ENCODE measurements around the gene EVX2. TPM values are rescaled to one million over a fixed set of nuclear protein-coding genes. Genes with fewer than 3 reads are reported as not detected.
A peak's percentile ranks its signal among the peaks of the same experiment; 100 is the strongest.

The EVX2 gene
- total and polyA plus RNA-seq, 2 of the 13 experiments (the other 11 are each of a cell fraction or from before 2014, with no cell fraction given), result not detected

- TF ChIP-seq, protein P1, sequence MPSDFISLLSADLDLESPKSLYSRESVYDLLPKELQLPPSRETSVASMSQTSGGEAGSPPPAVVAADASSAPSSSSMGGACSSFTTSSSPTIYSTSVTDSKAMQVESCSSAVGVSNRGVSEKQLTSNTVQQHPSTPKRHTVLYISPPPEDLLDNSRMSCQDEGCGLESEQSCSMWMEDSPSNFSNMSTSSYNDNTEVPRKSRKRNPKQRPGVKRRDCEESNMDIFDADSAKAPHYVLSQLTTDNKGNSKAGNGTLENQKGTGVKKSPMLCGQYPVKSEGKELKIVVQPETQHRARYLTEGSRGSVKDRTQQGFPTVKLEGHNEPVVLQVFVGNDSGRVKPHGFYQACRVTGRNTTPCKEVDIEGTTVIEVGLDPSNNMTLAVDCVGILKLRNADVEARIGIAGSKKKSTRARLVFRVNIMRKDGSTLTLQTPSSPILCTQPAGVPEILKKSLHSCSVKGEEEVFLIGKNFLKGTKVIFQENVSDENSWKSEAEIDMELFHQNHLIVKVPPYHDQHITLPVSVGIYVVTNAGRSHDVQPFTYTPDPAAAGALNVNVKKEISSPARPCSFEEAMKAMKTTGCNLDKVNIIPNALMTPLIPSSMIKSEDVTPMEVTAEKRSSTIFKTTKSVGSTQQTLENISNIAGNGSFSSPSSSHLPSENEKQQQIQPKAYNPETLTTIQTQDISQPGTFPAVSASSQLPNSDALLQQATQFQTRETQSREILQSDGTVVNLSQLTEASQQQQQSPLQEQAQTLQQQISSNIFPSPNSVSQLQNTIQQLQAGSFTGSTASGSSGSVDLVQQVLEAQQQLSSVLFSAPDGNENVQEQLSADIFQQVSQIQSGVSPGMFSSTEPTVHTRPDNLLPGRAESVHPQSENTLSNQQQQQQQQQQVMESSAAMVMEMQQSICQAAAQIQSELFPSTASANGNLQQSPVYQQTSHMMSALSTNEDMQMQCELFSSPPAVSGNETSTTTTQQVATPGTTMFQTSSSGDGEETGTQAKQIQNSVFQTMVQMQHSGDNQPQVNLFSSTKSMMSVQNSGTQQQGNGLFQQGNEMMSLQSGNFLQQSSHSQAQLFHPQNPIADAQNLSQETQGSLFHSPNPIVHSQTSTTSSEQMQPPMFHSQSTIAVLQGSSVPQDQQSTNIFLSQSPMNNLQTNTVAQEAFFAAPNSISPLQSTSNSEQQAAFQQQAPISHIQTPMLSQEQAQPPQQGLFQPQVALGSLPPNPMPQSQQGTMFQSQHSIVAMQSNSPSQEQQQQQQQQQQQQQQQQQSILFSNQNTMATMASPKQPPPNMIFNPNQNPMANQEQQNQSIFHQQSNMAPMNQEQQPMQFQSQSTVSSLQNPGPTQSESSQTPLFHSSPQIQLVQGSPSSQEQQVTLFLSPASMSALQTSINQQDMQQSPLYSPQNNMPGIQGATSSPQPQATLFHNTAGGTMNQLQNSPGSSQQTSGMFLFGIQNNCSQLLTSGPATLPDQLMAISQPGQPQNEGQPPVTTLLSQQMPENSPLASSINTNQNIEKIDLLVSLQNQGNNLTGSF (CRISPR knock-in tag; IDR thresholded peaks at IDR 0.05), result no peak
- no peak for TF ChIP-seq ZNF296 (CRISPR knock-in tag; conservative IDR thresholded peaks at IDR 0.05)
- TF ChIP-seq ZFP82 (CRISPR knock-in tag; IDR thresholded peaks at IDR 0.05; ENCODE audit: borderline replicate concordance), result no peak
- TF ChIP-seq NFE2L1 (CRISPR knock-in tag; IDR thresholded peaks at IDR 0.05; ENCODE audit: borderline replicate concordance), result no peak
- TF ChIP-seq ZNF407 (CRISPR knock-in tag; IDR thresholded peaks at IDR 0.05; ENCODE audit: not compliant biosample characterization), result no peak
- TF ChIP-seq ZBTB7B (CRISPR knock-in tag; IDR thresholded peaks at IDR 0.05), result peak; percentile 78; the same call in 1 of the 2 replicates
- TF ChIP-seq GABPB1 (CRISPR knock-in tag; IDR thresholded peaks at IDR 0.05), result peak; percentile 64; the same call in 1 of the 2 replicates
- TF ChIP-seq ZNF143 (CRISPR knock-in tag; IDR thresholded peaks at IDR 0.05), result no peak
- TF ChIP-seq ZBTB1 (CRISPR knock-in tag; IDR thresholded peaks at IDR 0.05; ENCODE audit: borderline replicate concordance), result no peak
- no peak for TF ChIP-seq ZNF337 (CRISPR knock-in tag; IDR thresholded peaks at IDR 0.05; ENCODE audit: borderline replicate concordance, low read depth)
- TF ChIP-seq, protein P2, sequence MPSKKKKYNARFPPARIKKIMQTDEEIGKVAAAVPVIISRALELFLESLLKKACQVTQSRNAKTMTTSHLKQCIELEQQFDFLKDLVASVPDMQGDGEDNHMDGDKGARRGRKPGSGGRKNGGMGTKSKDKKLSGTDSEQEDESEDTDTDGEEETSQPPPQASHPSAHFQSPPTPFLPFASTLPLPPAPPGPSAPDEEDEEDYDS (CRISPR knock-in tag; IDR thresholded peaks at IDR 0.05), result no peak
- no peak for TF ChIP-seq ZSCAN12 (CRISPR knock-in tag; IDR thresholded peaks at IDR 0.05)
- TF ChIP-seq ZC3H13 (CRISPR knock-in tag; IDR thresholded peaks at IDR 0.05), result no peak
- no peak for TF ChIP-seq ZSCAN9 (CRISPR knock-in tag; IDR thresholded peaks at IDR 0.05; ENCODE audit: borderline replicate concordance)
- TF ChIP-seq ZNF230 (CRISPR knock-in tag; IDR thresholded peaks at IDR 0.05), result no peak
- no peak for TF ChIP-seq HNRNPH1 (optimal IDR thresholded peaks at IDR 0.05; ENCODE audit: low read depth, low read length)
These were observed 13.4 kb upstream of the EVX2 start (continued) for GRCh38 chr2:176096986-176097819.

Measured in HepG2 (cell line).